Measurements from ENCODE around the gene LRBA. TPM values are rescaled to one million over a fixed set of nuclear protein-coding genes. Genes with fewer than 3 reads are reported as not detected.

Gene LRBA
- total and polyA plus RNA-seq, 2 donors (not counting 1 experiment from before 2014, with no cell fraction given), result 16.4 to 36.7 TPM

GRCh38 chr4:150328496-150328895 is 686.6 kb downstream of the LRBA start:
- peaks cover 3% of the 10 kb centered on the region for H3K4me1 ChIP-seq (ENCODE audit: control insufficient read depth, extremely low read depth, insufficient read depth, low read length)

GRCh38 chr4:150327262-150327780 is 687.8 kb downstream of the LRBA start:
- Histone ChIP-seq H3K27me3 (ENCODE audit: control insufficient read depth, insufficient read depth, low read length) (no peaks in the 10 kb centered on the region), H3K4me1 (ENCODE audit: control insufficient read depth, extremely low read depth, insufficient read depth, low read length) (peaks cover 6% of the 10 kb centered on the region), H2AFZ (ENCODE audit: low read length) (no peak overlapping the region), H3K9me3 (ENCODE audit: control insufficient read depth, insufficient read depth, low read depth, low read length) (no peaks in the 10 kb centered on the region), H3K79me2 (ENCODE audit: control insufficient read depth, insufficient read depth, low read length) (no peaks in the 10 kb centered on the region), H3K27ac (ENCODE audit: insufficient read depth, low read length) (no peak overlapping the region), H3K36me3 (ENCODE audit: control insufficient read depth, insufficient read depth, low read length) (no peaks in the 10 kb centered on the region), H3K9ac (ENCODE audit: insufficient read depth, low read length) (no peak overlapping the region), H3K4me3 (replicated peaks in 1 of 4; ENCODE audit: control extremely low read depth in 1 of 4, insufficient read depth in 1 of 4, low read depth in 3 of 4, low read length in 4 of 4) (no peak overlapping the region), H3K4me2 (ENCODE audit: extremely low read depth, insufficient read depth, low read length) (no peak overlapping the region), H4K20me1 (ENCODE audit: control insufficient read depth, extremely low read depth, insufficient read depth, low read length) (no peaks in the 10 kb centered on the region)
- no peak for TF ChIP-seq EZH2 (IDR thresholded peaks at IDR 0.05; ENCODE audit: low read length, missing control alignments)
- TF ChIP-seq CTCF (conservative IDR thresholded peaks at IDR 0.05 in 1 of 2, IDR thresholded peaks at IDR 0.05 in 1 of 2; ENCODE audit: low read depth in 1 of 2, low read length in 2 of 2), result no peak
- DNase-seq (ENCODE audit: low read depth in 2 of 2), result no peak

More at GRCh38 chr4:150328496-150328895, 686.6 kb downstream of the LRBA start:
- H3K9me3 ChIP-seq (ENCODE audit: control insufficient read depth, insufficient read depth, low read depth, low read length), result no peaks in the 10 kb centered on the region
- H3K27me3 ChIP-seq (ENCODE audit: control insufficient read depth, insufficient read depth, low read length), result no peaks in the 10 kb centered on the region
- no peak overlapping the region for H3K9ac ChIP-seq (ENCODE audit: insufficient read depth, low read length)
- no peaks in the 10 kb centered on the region for H3K79me2 ChIP-seq (ENCODE audit: control insufficient read depth, insufficient read depth, low read length)
- H4K20me1 ChIP-seq (ENCODE audit: control insufficient read depth, extremely low read depth, insufficient read depth, low read length), result no peaks in the 10 kb centered on the region
- no peak overlapping the region for H3K4me2 ChIP-seq (ENCODE audit: extremely low read depth, insufficient read depth, low read length)
- H2AFZ ChIP-seq (ENCODE audit: low read length), result no peak overlapping the region
- DNase-seq (ENCODE audit: low read depth in 2 of 2), result no peak
- no peak overlapping the region for H3K4me3 ChIP-seq (replicated peaks in 1 of 4; ENCODE audit: control extremely low read depth in 1 of 4, insufficient read depth in 1 of 4, low read depth in 3 of 4, low read length in 4 of 4)
- no peaks in the 10 kb centered on the region for H3K36me3 ChIP-seq (ENCODE audit: control insufficient read depth, insufficient read depth, low read length)
- no peak overlapping the region for H3K27ac ChIP-seq (ENCODE audit: insufficient read depth, low read length)
- no peak for TF ChIP-seq EZH2 (IDR thresholded peaks at IDR 0.05; ENCODE audit: low read length, missing control alignments)
- TF ChIP-seq CTCF (conservative IDR thresholded peaks at IDR 0.05 in 1 of 2, IDR thresholded peaks at IDR 0.05 in 1 of 2; ENCODE audit: low read depth in 1 of 2, low read length in 2 of 2), result no peak

DNA sequence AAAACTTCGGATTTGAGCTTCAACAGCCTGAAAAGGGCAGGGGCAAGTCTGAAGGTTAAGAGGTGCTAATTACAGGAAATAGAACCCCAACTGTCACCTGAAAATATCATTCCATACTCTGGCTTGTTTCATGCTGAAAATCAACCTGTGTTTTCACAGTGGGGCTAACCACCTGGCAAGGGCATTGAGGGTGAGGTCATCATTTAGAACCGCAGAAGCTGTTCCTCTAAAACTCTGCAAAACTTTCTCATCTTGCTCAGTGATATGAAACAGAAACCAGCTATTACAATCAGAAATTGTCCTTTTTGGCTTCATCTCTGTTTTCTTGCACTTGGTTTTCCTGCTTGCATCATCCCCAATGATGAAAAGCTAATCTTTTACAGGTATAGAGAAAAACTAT is 689.2 kb downstream of the LRBA start:
- H3K9me3 ChIP-seq (ENCODE audit: control insufficient read depth, insufficient read depth, low read depth, low read length), result no peaks in the 10 kb centered on the region
- H3K79me2 ChIP-seq (ENCODE audit: control insufficient read depth, insufficient read depth, low read length), result no peaks in the 10 kb centered on the region
- no peak overlapping the region for H3K4me3 ChIP-seq (replicated peaks in 1 of 4; ENCODE audit: control extremely low read depth in 1 of 4, insufficient read depth in 1 of 4, low read depth in 3 of 4, low read length in 4 of 4)
- no peak overlapping the region for H3K27ac ChIP-seq (ENCODE audit: insufficient read depth, low read length)
- H4K20me1 ChIP-seq (ENCODE audit: control insufficient read depth, extremely low read depth, insufficient read depth, low read length), result no peaks in the 10 kb centered on the region
- no peaks in the 10 kb centered on the region for H3K27me3 ChIP-seq (ENCODE audit: control insufficient read depth, insufficient read depth, low read length)
- no peak for DNase-seq (ENCODE audit: low read depth in 2 of 2)
- H3K4me1 ChIP-seq (ENCODE audit: control insufficient read depth, extremely low read depth, insufficient read depth, low read length), result peaks cover 6% of the 10 kb centered on the region
- H3K4me2 ChIP-seq (ENCODE audit: extremely low read depth, insufficient read depth, low read length), result no peak overlapping the region
- TF ChIP-seq CTCF (conservative IDR thresholded peaks at IDR 0.05 in 1 of 2, IDR thresholded peaks at IDR 0.05 in 1 of 2; ENCODE audit: low read depth in 1 of 2, low read length in 2 of 2), result no peak
- no peak for TF ChIP-seq EZH2 (IDR thresholded peaks at IDR 0.05; ENCODE audit: low read length, missing control alignments)
- no peak overlapping the region for H3K9ac ChIP-seq (ENCODE audit: insufficient read depth, low read length)
- no peak overlapping the region for H2AFZ ChIP-seq (ENCODE audit: low read length)
- H3K36me3 ChIP-seq (ENCODE audit: control insufficient read depth, insufficient read depth, low read length), result no peaks in the 10 kb centered on the region

All from fibroblast of lung (primary cell).